ENCODE results near the gene ABHD1. TPM values are rescaled to one million over a fixed set of nuclear protein-coding genes. Genes with fewer than 3 reads are reported as not detected.
"Not testable (repeated sequence)": the region's sequence is repeated elsewhere in the genome, so short reads cannot be mapped to it uniquely, and the experiment has no call there.

ABHD1 gene
- total RNA-seq, 1 donor from 2014 or later = not detected

DNA sequence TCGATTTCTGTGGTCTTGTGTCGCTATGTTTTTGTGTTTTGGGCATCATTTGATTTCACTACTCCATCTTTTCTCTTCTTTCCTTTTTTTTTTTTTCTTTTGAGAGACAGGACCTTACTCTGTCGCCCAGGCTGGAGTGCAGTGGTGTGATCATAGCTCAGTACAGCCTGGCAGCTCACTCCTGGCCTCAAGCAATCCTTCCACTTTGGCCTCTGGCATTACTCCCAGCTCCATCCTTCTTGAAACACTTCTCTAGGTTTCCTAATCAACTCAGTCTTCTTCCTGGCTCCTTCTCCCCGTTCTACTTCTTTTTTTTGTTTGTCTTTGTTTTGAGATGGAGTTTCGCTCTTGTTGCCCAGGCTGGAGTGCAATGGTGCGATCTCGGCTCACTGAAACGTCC lies 51.7 kb downstream of the ABHD1 start:
- H3K4me1 ChIP-seq (ENCODE audit: insufficient read depth, low read length) = no peaks in the 10 kb centered on the region
- Mint-ChIP-seq H3K9me3 (ENCODE audit: unreplicated experiment) (no peaks in the 10 kb centered on the region), H3K4me3 (ENCODE audit: unreplicated experiment) (no peak overlapping the region), H3K36me3 (ENCODE audit: low read depth, unreplicated experiment) (no peaks in the 10 kb centered on the region), H3K27me3 (ENCODE audit: low read depth, unreplicated experiment) (peaks cover 7% of the 10 kb centered on the region), H3K4me1 (ENCODE audit: low read depth, unreplicated experiment) (no peaks in the 10 kb centered on the region), H3K27ac (ENCODE audit: unreplicated experiment) (no peak overlapping the region)
- no peaks in the 10 kb centered on the region for H4K20me1 ChIP-seq (ENCODE audit: insufficient read depth, low read length)
- DNase-seq (ENCODE audit: low read depth) (no peak), FAIRE-seq (no peak)
- H3K9ac ChIP-seq (ENCODE audit: low read length) = no peak overlapping the region
- H3K9me3 ChIP-seq (ENCODE audit: insufficient read depth, low read depth, low read length) = no peaks in the 10 kb centered on the region
- no peak overlapping the region for H2AFZ ChIP-seq (ENCODE audit: low read depth, low read length)
- H3K4me3 ChIP-seq (ENCODE audit: insufficient read depth, low read depth, low read length) = no peak overlapping the region
- H3K27me3 ChIP-seq (ENCODE audit: insufficient read depth, low read length) = peaks cover 69% of the 10 kb centered on the region
- H3K27ac ChIP-seq (ENCODE audit: low read depth, low read length) = no peak overlapping the region
- H3K36me3 ChIP-seq (ENCODE audit: insufficient read depth, low read length) = no peaks in the 10 kb centered on the region
- no peak for TF ChIP-seq EZH2 (IDR thresholded peaks at IDR 0.05; ENCODE audit: insufficient read depth, low read length)
- TF ChIP-seq, protein P1, sequence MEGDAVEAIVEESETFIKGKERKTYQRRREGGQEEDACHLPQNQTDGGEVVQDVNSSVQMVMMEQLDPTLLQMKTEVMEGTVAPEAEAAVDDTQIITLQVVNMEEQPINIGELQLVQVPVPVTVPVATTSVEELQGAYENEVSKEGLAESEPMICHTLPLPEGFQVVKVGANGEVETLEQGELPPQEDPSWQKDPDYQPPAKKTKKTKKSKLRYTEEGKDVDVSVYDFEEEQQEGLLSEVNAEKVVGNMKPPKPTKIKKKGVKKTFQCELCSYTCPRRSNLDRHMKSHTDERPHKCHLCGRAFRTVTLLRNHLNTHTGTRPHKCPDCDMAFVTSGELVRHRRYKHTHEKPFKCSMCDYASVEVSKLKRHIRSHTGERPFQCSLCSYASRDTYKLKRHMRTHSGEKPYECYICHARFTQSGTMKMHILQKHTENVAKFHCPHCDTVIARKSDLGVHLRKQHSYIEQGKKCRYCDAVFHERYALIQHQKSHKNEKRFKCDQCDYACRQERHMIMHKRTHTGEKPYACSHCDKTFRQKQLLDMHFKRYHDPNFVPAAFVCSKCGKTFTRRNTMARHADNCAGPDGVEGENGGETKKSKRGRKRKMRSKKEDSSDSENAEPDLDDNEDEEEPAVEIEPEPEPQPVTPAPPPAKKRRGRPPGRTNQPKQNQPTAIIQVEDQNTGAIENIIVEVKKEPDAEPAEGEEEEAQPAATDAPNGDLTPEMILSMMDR (IDR thresholded peaks at IDR 0.05; ENCODE audit: insufficient read depth, low read depth, low read length) = no peak
- no peaks in the 10 kb centered on the region for H3K79me2 ChIP-seq (ENCODE audit: insufficient read depth, low read length)
- H3K4me2 ChIP-seq (ENCODE audit: low read length) = no peak overlapping the region

DNA sequence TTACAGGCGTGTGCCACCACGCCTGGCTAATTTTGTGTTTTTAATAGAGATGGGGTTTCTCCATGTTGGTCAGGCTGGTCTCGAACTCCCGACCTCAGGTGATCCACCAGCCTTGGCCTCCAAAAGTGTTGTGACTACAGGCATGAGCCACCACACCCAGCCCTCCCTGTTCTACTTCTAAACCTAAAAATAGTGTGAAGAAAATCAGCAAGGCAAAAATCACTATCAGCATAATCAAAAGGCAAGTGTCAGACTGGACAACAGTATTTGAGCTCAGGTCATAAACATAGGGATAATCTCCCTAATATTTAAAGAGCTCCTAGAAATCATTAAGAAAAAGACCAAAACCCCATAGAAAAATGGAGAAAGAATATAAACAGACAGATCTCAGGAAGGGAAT lies 52.2 kb downstream of the ABHD1 start:
- H3K27me3 ChIP-seq (ENCODE audit: insufficient read depth, low read length) = peaks cover 65% of the 10 kb centered on the region
- not testable (repeated sequence) for H3K9me3 Mint-ChIP-seq (ENCODE audit: unreplicated experiment); H3K4me3 Mint-ChIP-seq (ENCODE audit: unreplicated experiment); H3K4me1 ChIP-seq (ENCODE audit: insufficient read depth, low read length); H3K9me3 ChIP-seq (ENCODE audit: insufficient read depth, low read depth, low read length); H3K27ac ChIP-seq (ENCODE audit: low read depth, low read length); H3K4me3 ChIP-seq (ENCODE audit: insufficient read depth, low read depth, low read length); H3K4me1 Mint-ChIP-seq (ENCODE audit: low read depth, unreplicated experiment); H3K9ac ChIP-seq (ENCODE audit: low read length); H3K79me2 ChIP-seq (ENCODE audit: insufficient read depth, low read length); H3K27me3 Mint-ChIP-seq (ENCODE audit: low read depth, unreplicated experiment); H3K36me3 Mint-ChIP-seq (ENCODE audit: low read depth, unreplicated experiment); H3K4me2 ChIP-seq (ENCODE audit: low read length); FAIRE-seq; H3K27ac Mint-ChIP-seq (ENCODE audit: unreplicated experiment); H2AFZ ChIP-seq (ENCODE audit: low read depth, low read length); H4K20me1 ChIP-seq (ENCODE audit: insufficient read depth, low read length); DNase-seq (ENCODE audit: low read depth); H3K36me3 ChIP-seq (ENCODE audit: insufficient read depth, low read length)

DNA sequence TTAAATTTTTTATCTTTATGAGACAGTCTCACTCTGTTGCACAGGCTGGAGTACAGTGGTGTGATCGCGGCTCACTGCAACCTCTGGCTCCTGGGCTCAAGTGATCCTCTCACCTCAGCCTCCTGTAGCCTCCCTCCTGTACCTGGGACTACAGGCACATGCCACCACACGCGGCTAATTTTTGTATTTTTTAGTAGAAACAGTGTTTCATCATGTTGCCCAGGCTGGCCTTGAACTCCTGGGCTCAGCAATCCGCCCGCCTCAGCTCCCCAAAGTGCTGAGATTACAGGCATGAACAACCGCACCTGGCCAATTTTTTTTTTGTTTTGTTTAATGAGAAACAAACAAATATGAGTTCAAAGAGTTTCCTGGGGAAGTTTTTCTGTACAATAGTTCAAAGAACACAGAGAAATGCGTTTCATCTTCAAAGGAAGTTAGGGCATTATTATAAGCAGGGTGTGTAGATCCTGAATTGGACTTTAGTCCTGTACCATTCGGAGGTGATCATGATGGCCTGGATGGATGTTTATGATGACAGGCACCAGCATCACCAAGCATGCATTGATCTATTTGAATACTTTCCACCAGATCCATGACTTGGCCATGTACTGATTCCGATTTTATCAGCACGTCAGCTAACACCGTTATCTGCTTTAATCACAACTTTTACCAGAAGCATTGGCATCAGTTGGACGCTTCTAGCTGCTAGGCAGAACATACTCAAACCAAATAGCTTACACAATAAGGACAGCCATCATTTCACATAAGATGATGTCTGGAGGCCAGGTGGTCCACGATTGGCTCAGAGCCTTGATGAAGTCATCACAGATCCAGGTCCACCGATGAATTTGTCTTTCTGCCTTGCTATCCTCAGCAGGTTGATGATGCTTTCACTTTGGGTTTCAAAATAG lies 54.1 kb downstream of the ABHD1 start:
- Mint-ChIP-seq H3K4me3 (ENCODE audit: unreplicated experiment) (no peak overlapping the region), H3K27me3 (ENCODE audit: low read depth, unreplicated experiment) (peaks cover 9% of the 10 kb centered on the region), H3K36me3 (ENCODE audit: low read depth, unreplicated experiment) (no peaks in the 10 kb centered on the region), H3K9me3 (ENCODE audit: unreplicated experiment) (peaks cover 4% of the 10 kb centered on the region), H3K4me1 (ENCODE audit: low read depth, unreplicated experiment) (peaks cover 3% of the 10 kb centered on the region), H3K27ac (ENCODE audit: unreplicated experiment) (no peak overlapping the region)
- TF ChIP-seq, protein P1 (IDR thresholded peaks at IDR 0.05; ENCODE audit: insufficient read depth, low read depth, low read length) = no peak
- no peak for TF ChIP-seq EZH2 (IDR thresholded peaks at IDR 0.05; ENCODE audit: insufficient read depth, low read length)
- Histone ChIP-seq H4K20me1 (ENCODE audit: insufficient read depth, low read length) (no peaks in the 10 kb centered on the region), H2AFZ (ENCODE audit: low read depth, low read length) (no peak overlapping the region), H3K4me1 (ENCODE audit: insufficient read depth, low read length) (no peaks in the 10 kb centered on the region), H3K79me2 (ENCODE audit: insufficient read depth, low read length) (no peaks in the 10 kb centered on the region), H3K27me3 (ENCODE audit: insufficient read depth, low read length) (peaks cover 53% of the 10 kb centered on the region), H3K4me2 (ENCODE audit: low read length) (no peak overlapping the region), H3K27ac (ENCODE audit: low read depth, low read length) (no peak overlapping the region), H3K4me3 (ENCODE audit: insufficient read depth, low read depth, low read length) (no peak overlapping the region), H3K36me3 (ENCODE audit: insufficient read depth, low read length) (no peaks in the 10 kb centered on the region), H3K9me3 (ENCODE audit: insufficient read depth, low read depth, low read length) (no peaks in the 10 kb centered on the region), H3K9ac (ENCODE audit: low read length) (no peak overlapping the region)
- DNase-seq (ENCODE audit: low read depth) (no peak), FAIRE-seq (no peak)

All from astrocyte (in vitro differentiated cells and primary cell).